Measurements from ENCODE around the gene ADM5. TPM values are rescaled to one million over a fixed set of nuclear protein-coding genes. Genes with fewer than 3 reads are reported as not detected.

ADM5 gene
- total RNA-seq, 2 experiments from 2014 or later, result 5.2 to 6.2 TPM

GRCh38 chr19:49667473-49667872 lies 21.9 kb upstream of the ADM5 start:
- ChIA-PET CTCF (interaction anchor here (1.2 kb wide), 1 partner anchor 9 kb away, joined by 7 read pairs; the partner anchor contains the start of gene PRMT1), POLR2A (interaction anchor here (1.0 to 6.7 kb wide), 2 partner anchors 10 to 178 kb away, joined by 4 to 47 read pairs; partner anchors contain the start of gene PRMT1)
- peaks cover 21% of the 10 kb centered on the region for H3K36me3 Mint-ChIP-seq (ENCODE audit: low read depth)
- ATAC-seq (no peak), DNase-seq (no peak)
- no peaks in the 10 kb centered on the region for H3K9me3 Mint-ChIP-seq
- no peak for TF ChIP-seq CTCF (IDR thresholded peaks at IDR 0.05)
- H3K27ac Mint-ChIP-seq, result no peak overlapping the region
- H3K4me1 Mint-ChIP-seq (ENCODE audit: low read depth), result peaks cover 33% of the 10 kb centered on the region
- no peaks in the 10 kb centered on the region for H3K27me3 Mint-ChIP-seq
- peak overlapping the region; percentile 94 for H3K4me3 Mint-ChIP-seq
- intact Hi-C loops (cut with micrococcal nuclease), result no loop called here

GRCh38 chr19:49669516-49669915 lies 19.9 kb upstream of the ADM5 start:
- ChIA-PET POLR2A (interaction anchor here (1.2 to 6.7 kb wide), 2 partner anchors 7 to 18 kb away, joined by 3 to 47 read pairs; partner anchors contain the start of gene PRMT1), CTCF (no interaction called here)
- TF ChIP-seq CTCF (IDR thresholded peaks at IDR 0.05), result no peak
- ATAC-seq, result no peak
- peak; percentile 15 for DNase-seq
- Mint-ChIP-seq H3K27me3 (no peaks in the 10 kb centered on the region), H3K9me3 (no peaks in the 10 kb centered on the region), H3K27ac (no peak overlapping the region), H3K4me3 (no peak overlapping the region), H3K4me1 (ENCODE audit: low read depth) (peaks cover 18% of the 10 kb centered on the region), H3K36me3 (ENCODE audit: low read depth) (peaks cover 14% of the 10 kb centered on the region)
- intact Hi-C loops (cut with micrococcal nuclease), result no loop called here

GRCh38 chr19:49672131-49672919 lies 17.1 kb upstream of the ADM5 start:
- Mint-ChIP-seq H3K36me3 (ENCODE audit: low read depth) (peaks cover 15% of the 10 kb centered on the region), H3K9me3 (no peaks in the 10 kb centered on the region), H3K4me3 (no peak overlapping the region), H3K27me3 (no peaks in the 10 kb centered on the region), H3K27ac (no peak overlapping the region), H3K4me1 (ENCODE audit: low read depth) (peaks cover 16% of the 10 kb centered on the region)
- peak; percentile 90 for TF ChIP-seq CTCF (IDR thresholded peaks at IDR 0.05)
- DNase-seq, result peak; percentile 83
- ATAC-seq, result no peak
- intact Hi-C loops (cut with micrococcal nuclease), result no loop called here
- ChIA-PET CTCF (interaction anchor here (0.8 to 3.4 kb wide), 30 partner anchors 8 to 306 kb away, joined by 3 to 33 read pairs (median 4); partner anchors contain the start of genes ADM5, RCN3, RRAS and SCAF1), POLR2A (interaction anchor here (1.6 kb wide), 1 partner anchor 22 kb away, joined by 4 read pairs; no protein-coding TSS in a partner anchor)

- peaks cover 30% of the 10 kb centered on the region for H3K4me1 Mint-ChIP-seq (ENCODE audit: low read depth)
- ATAC-seq (peak; percentile 18), DNase-seq (peak; percentile 53)
- ChIA-PET CTCF (interaction anchor here (0.7 to 3.2 kb wide), 15 partner anchors 9 to 177 kb away, joined by 3 to 13 read pairs (median 4); partner anchors contain the start of genes BCL2L12, IRF3, NOSIP and RRAS), POLR2A (interaction anchor here (0.6 to 5.0 kb wide), 12 partner anchors 10 to 252 kb away, joined by 3 to 47 read pairs (median 6); partner anchors contain the start of genes AKT1S1, BCL2L12, IRF3 and NOSIP)
- no peak for TF ChIP-seq CTCF (IDR thresholded peaks at IDR 0.05)
- intact Hi-C loops (cut with micrococcal nuclease), result loop anchor here (5.0 kb wide), 2 partner anchors 34 to 84 kb away; partner anchors contain the start of genes PRR12, RRAS and SCAF1
- H3K4me3 Mint-ChIP-seq, result peak overlapping the region; percentile 98
- peak overlapping the region; percentile 98 for H3K27ac Mint-ChIP-seq
- H3K9me3 Mint-ChIP-seq, result no peaks in the 10 kb centered on the region
- no peaks in the 10 kb centered on the region for H3K27me3 Mint-ChIP-seq
- peaks cover 18% of the 10 kb centered on the region for H3K36me3 Mint-ChIP-seq (ENCODE audit: low read depth)
Measured at GRCh38 chr19:49676136-49676783, 13.1 kb upstream of the ADM5 start.

All from activated CD8-positive, alpha-beta T cell treated with anti-CD3 and anti-CD28 coated beads for 36 hours (primary cell).